ENCODE data around the gene CFAP410.

DNA sequence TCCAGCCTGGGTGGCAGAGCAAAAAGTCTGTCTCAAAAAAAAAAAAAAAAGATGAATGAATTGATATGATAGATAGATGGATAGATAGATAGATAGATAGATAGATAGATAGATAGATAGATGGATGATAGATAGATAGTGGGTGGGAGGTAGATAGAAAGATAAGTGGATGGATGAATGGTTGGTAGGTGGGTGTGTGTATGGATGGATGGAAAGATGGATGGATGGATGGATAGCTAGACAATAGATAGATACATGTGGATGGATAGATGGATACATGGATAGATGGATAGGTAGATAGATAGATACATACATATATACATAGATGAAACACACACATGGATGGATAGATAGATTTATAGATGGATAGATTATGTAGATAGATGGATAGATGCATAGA is 42.7 kb upstream of the CFAP410 start:
- TF ChIP-seq, protein P1, sequence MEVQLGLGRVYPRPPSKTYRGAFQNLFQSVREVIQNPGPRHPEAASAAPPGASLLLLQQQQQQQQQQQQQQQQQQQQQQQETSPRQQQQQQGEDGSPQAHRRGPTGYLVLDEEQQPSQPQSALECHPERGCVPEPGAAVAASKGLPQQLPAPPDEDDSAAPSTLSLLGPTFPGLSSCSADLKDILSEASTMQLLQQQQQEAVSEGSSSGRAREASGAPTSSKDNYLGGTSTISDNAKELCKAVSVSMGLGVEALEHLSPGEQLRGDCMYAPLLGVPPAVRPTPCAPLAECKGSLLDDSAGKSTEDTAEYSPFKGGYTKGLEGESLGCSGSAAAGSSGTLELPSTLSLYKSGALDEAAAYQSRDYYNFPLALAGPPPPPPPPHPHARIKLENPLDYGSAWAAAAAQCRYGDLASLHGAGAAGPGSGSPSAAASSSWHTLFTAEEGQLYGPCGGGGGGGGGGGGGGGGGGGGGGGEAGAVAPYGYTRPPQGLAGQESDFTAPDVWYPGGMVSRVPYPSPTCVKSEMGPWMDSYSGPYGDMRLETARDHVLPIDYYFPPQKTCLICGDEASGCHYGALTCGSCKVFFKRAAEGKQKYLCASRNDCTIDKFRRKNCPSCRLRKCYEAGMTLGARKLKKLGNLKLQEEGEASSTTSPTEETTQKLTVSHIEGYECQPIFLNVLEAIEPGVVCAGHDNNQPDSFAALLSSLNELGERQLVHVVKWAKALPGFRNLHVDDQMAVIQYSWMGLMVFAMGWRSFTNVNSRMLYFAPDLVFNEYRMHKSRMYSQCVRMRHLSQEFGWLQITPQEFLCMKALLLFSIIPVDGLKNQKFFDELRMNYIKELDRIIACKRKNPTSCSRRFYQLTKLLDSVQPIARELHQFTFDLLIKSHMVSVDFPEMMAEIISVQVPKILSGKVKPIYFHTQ (CRISPR knock-in tag; IDR thresholded peaks at IDR 0.05): no peak
- TF ChIP-seq, protein P2, sequence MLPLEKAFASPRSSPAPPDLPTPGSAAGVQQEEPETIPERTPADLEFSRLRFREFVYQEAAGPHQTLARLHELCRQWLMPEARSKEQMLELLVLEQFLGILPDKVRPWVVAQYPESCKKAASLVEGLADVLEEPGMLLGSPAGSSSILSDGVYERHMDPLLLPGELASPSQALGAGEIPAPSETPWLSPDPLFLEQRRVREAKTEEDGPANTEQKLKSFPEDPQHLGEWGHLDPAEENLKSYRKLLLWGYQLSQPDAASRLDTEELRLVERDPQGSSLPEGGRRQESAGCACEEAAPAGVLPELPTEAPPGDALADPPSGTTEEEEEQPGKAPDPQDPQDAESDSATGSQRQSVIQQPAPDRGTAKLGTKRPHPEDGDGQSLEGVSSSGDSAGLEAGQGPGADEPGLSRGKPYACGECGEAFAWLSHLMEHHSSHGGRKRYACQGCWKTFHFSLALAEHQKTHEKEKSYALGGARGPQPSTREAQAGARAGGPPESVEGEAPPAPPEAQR (CRISPR knock-in tag; IDR thresholded peaks at IDR 0.05): no peak
- TF ChIP-seq, protein P3, sequence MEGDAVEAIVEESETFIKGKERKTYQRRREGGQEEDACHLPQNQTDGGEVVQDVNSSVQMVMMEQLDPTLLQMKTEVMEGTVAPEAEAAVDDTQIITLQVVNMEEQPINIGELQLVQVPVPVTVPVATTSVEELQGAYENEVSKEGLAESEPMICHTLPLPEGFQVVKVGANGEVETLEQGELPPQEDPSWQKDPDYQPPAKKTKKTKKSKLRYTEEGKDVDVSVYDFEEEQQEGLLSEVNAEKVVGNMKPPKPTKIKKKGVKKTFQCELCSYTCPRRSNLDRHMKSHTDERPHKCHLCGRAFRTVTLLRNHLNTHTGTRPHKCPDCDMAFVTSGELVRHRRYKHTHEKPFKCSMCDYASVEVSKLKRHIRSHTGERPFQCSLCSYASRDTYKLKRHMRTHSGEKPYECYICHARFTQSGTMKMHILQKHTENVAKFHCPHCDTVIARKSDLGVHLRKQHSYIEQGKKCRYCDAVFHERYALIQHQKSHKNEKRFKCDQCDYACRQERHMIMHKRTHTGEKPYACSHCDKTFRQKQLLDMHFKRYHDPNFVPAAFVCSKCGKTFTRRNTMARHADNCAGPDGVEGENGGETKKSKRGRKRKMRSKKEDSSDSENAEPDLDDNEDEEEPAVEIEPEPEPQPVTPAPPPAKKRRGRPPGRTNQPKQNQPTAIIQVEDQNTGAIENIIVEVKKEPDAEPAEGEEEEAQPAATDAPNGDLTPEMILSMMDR (IDR thresholded peaks at IDR 0.05): no peak
- TF ChIP-seq E2F4 (CRISPR knock-in tag; IDR thresholded peaks at IDR 0.05; ENCODE audit: borderline replicate concordance, low read depth): no peak
- TF ChIP-seq ELF4 (CRISPR knock-in tag; IDR thresholded peaks at IDR 0.05; ENCODE audit: low read depth): no peak
- TF ChIP-seq, protein P4, sequence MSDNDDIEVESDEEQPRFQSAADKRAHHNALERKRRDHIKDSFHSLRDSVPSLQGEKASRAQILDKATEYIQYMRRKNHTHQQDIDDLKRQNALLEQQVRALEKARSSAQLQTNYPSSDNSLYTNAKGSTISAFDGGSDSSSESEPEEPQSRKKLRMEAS (CRISPR knock-in tag; IDR thresholded peaks at IDR 0.05): no peak
